ENCODE results near the gene TNFRSF14. TPM values are rescaled to one million over a fixed set of nuclear protein-coding genes. Genes with fewer than 3 reads are reported as not detected.

TNFRSF14 gene
- total and polyA plus RNA-seq, 9 of the 15 experiments (the other 6 are each of a cell fraction or from before 2014, with no cell fraction given): 0.11 to 2.3 (median 0.68) TPM; not detected in 2

DNA sequence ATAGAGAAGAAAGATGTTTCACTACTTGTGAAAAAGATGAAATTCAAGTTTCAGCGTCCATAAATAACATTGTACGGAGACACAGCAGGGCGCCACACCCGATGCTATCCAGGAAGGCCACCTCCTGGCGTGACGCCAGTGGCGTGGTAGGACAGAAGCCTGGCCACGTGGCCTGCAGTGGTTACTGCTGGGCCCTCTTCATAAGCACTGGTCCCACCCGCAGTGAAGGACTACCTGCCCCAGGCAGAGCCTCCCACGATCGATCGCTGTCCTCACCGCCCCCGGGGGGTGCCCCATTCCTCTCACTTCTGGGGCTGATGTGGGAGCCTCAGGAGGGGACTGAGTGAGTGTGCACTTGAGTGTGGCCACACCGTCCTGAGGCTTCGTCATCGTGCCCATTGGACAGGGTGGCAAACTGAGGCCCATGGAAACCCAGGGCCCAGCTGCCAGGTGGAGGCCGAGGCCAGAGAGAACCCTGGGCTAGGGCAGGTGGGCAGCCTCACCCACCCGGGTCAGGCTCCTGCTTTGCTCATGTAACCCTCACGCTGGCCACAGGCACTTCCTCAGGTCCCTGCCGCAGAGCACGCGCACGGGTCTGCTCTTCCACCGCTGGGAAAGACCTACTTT is 14.4 kb upstream of the TNFRSF14 start:
- BruUV-seq (replicated peaks): no TSS peak
- ChIA-PET POLR2A (interaction anchor here (0.6 to 0.9 kb wide), 4 partner anchors 9 to 313 kb away, joined by 3 to 4 read pairs (median 3); no protein-coding TSS in a partner anchor), CTCF (ENCODE audit: low intra/inter-chr PET ratio) (no interaction called here)
- Histone ChIP-seq H3K4me2 (ENCODE audit: insufficient read depth, low read length) (peak overlapping the region; percentile 52; the same call in 1 of the 2 replicates), H3K79me2 (ENCODE audit: control insufficient read depth, insufficient read depth, low read length) (no peaks in the 10 kb centered on the region), H3K9me3 (replicated peaks; ENCODE audit: control insufficient read depth, insufficient read depth, low read depth, low read length) (no peaks in the 10 kb centered on the region), H3K9me1 (ENCODE audit: control insufficient read depth, insufficient read depth, low read length) (peaks cover 7% of the 10 kb centered on the region), H3K9ac (ENCODE audit: insufficient read depth in 1 of 2, low read depth in 2 of 2, low read length in 2 of 2) (peak overlapping the region; percentile 28 to 84), H3K27me3 (ENCODE audit: control insufficient read depth in 2 of 2, insufficient read depth in 2 of 2, low read length in 2 of 2) (peaks cover 5 to 16% of the 10 kb centered on the region in 2 experiments; a peak in 4 of 5 replicates), H2AFZ (ENCODE audit: low read depth, low read length) (peak overlapping the region; percentile 78), H3K4me3 (no peak overlapping the region), H4K20me1 (replicated peaks; ENCODE audit: control insufficient read depth, insufficient read depth, low read length) (no peaks in the 10 kb centered on the region; the same call in 1 of the 2 replicates), H3K27ac (ENCODE audit: extremely low read depth, low read depth, low read length) (peak overlapping the region; percentile 63), H3K36me3 (ENCODE audit: control insufficient read depth, insufficient read depth, low read length) (no peaks in the 10 kb centered on the region), H3K4me1 (replicated peaks in 1 of 2; ENCODE audit: control insufficient read depth in 2 of 2, insufficient read depth in 2 of 2, low read length in 2 of 2) (peaks cover 54 to 86% of the 10 kb centered on the region in 2 experiments)
- DNase-seq (ENCODE audit: extremely low read depth in 1 of 4, low spot score in 3 of 4) (peak; percentile 79 to 97 (median 84)), ATAC-seq (peak; percentile 44), FAIRE-seq (peak; percentile 99)
- intact Hi-C loops (cut with micrococcal nuclease) (loop anchor here (10.0 kb wide), 2 partner anchors 103 to 347 kb away; partner anchors contain the start of gene FAAP20), in situ Hi-C loops (cut with MboI) (loop anchor here (25.0 kb wide), 1 partner anchor 354 kb away; the partner anchor contains the start of gene FAAP20)
- 24% methylated on average over 24 of the region's 25 CpGs for WGBS (ENCODE audit: insufficient coverage, low coverage, missing lambda C conversion rate)
- TF ChIP-seq, protein P1, sequence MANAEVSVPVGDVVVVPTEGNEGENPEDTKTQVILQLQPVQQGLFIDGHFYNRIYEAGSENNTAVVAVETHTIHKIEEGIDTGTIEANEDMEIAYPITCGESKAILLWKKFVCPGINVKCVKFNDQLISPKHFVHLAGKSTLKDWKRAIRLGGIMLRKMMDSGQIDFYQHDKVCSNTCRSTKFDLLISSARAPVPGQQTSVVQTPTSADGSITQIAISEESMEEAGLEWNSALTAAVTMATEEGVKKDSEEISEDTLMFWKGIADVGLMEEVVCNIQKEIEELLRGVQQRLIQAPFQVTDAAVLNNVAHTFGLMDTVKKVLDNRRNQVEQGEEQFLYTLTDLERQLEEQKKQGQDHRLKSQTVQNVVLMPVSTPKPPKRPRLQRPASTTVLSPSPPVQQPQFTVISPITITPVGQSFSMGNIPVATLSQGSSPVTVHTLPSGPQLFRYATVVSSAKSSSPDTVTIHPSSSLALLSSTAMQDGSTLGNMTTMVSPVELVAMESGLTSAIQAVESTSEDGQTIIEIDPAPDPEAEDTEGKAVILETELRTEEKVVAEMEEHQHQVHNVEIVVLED (CRISPR knock-in tag; IDR thresholded peaks at IDR 0.05): 0 out of 2 replicates have a peak, but pooled peaks have one; percentile 11
- peak; percentile 75 for TF ChIP-seq CTBP1 (IDR thresholded peaks at IDR 0.05; ENCODE audit: borderline replicate concordance)
- peak; percentile 34; the same call in 1 of the 2 replicates for TF ChIP-seq CBFA2T3 (IDR thresholded peaks at IDR 0.05)
- TF ChIP-seq, protein P2, sequence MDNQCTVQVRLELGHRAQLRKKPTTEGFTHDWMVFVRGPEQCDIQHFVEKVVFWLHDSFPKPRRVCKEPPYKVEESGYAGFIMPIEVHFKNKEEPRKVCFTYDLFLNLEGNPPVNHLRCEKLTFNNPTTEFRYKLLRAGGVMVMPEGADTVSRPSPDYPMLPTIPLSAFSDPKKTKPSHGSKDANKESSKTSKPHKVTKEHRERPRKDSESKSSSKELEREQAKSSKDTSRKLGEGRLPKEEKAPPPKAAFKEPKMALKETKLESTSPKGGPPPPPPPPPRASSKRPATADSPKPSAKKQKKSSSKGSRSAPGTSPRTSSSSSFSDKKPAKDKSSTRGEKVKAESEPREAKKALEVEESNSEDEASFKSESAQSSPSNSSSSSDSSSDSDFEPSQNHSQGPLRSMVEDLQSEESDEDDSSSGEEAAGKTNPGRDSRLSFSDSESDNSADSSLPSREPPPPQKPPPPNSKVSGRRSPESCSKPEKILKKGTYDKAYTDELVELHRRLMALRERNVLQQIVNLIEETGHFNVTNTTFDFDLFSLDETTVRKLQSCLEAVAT (IDR thresholded peaks at IDR 0.05): no peak
- peak; percentile 60; the same call in 1 of the 2 replicates for TF ChIP-seq HLTF (IDR thresholded peaks at IDR 0.05)
- TF ChIP-seq, protein P3, sequence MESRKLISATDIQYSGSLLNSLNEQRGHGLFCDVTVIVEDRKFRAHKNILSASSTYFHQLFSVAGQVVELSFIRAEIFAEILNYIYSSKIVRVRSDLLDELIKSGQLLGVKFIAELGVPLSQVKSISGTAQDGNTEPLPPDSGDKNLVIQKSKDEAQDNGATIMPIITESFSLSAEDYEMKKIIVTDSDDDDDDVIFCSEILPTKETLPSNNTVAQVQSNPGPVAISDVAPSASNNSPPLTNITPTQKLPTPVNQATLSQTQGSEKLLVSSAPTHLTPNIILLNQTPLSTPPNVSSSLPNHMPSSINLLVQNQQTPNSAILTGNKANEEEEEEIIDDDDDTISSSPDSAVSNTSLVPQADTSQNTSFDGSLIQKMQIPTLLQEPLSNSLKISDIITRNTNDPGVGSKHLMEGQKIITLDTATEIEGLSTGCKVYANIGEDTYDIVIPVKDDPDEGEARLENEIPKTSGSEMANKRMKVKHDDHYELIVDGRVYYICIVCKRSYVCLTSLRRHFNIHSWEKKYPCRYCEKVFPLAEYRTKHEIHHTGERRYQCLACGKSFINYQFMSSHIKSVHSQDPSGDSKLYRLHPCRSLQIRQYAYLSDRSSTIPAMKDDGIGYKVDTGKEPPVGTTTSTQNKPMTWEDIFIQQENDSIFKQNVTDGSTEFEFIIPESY (CRISPR knock-in tag; IDR thresholded peaks at IDR 0.05): peak; percentile 31; the same call in 1 of the 2 replicates
- peak; percentile 40; the same call in 1 of the 2 replicates for TF ChIP-seq NKRF (IDR thresholded peaks at IDR 0.05; ENCODE audit: borderline replicate concordance)
- no peak for TF ChIP-seq ZNF239 (CRISPR knock-in tag; IDR thresholded peaks at IDR 0.05)
- no peak for TF ChIP-seq RFX1 (IDR thresholded peaks at IDR 0.05)
- TF ChIP-seq TBP (optimal IDR thresholded peaks at IDR 0.05; ENCODE audit: low read depth, low read length): peak; percentile 25
- no peak for TF ChIP-seq ZNF75A (CRISPR knock-in tag; IDR thresholded peaks at IDR 0.05)
- TF ChIP-seq, protein P4, sequence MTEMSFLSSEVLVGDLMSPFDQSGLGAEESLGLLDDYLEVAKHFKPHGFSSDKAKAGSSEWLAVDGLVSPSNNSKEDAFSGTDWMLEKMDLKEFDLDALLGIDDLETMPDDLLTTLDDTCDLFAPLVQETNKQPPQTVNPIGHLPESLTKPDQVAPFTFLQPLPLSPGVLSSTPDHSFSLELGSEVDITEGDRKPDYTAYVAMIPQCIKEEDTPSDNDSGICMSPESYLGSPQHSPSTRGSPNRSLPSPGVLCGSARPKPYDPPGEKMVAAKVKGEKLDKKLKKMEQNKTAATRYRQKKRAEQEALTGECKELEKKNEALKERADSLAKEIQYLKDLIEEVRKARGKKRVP (CRISPR knock-in tag; IDR thresholded peaks at IDR 0.05): no peak
- TF ChIP-seq SMC3 (conservative IDR thresholded peaks at IDR 0.05; ENCODE audit: insufficient read depth, low read depth, low read length): 0 out of 2 replicates have a peak, but pooled peaks have one; percentile 3
